DMS153 treated with DMSO at 0.1 percent for 48 hours (cell line): ENCODE data around the gene FNIP2.
"Not testable (repeated sequence)": the region's sequence is repeated elsewhere in the genome, so short reads cannot be mapped to it uniquely, and the experiment has no call there.

Experiments used
- DNase-seq: peaks from one replicate; lab custom pipeline; 2025; ENCODE audit not compliant: unreplicated experiment; lab: John Stamatoyannopoulos, UW

Gene FNIP2

DNA sequence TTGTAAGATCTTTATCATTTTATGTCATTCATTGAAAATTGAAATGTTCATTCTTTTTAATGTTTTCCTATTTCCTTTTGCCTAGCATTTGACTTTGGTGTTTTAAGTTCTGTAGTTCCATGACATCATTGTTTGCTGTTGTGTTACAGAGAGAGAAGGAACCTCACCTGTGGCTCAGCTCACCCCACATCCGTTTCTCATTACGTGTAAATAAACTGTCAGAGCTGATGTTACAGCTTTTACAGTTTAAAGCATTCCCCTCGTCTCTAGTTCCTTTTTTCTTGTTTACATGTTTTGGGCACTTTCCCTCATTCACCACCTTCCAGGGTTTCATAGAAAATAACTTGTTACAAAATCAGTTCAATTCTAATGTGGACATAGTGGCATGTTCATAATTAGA lies 137.2 kb downstream of the FNIP2 start:
- DNase-seq: no peak

DNA sequence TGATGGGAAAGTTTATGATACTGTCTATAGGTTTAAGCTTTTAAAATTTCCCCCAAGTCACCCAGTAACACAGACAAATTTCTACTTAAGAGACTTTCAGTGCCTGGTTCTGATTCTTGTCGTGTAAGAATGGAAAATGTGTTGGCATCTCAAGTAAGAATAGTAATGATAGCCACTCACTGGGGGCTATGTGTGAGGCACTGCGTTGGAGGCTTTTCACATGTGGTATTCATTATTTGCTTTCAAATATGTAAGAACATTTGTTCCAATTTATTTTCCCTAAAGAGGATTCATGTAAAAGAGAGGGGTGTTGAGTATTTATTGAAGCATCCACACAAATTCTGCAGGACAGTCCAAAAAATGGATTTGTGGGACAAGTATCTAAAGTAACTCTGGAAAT lies 143.6 kb downstream of the FNIP2 start:
- DNase-seq: no peak

DNA sequence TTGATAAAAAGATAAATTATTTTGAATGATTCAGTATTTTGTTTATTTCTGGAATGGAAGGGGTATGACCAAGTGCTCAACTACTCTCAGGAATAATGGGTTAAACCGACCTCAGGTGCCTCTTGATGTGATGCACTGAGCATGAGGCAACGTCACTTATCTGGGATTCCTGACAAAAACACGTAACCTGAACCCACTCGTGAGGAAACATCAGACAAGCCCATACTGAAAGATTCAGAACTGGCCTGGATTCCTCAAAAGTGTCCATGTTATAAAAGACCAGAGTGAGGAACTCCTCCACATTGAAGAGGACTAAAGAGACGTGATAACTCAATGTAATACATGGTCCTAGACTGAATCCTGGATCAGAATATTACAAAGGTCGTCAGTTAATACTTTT lies 144.0 kb downstream of the FNIP2 start:
- DNase-seq: no peak

DNA sequence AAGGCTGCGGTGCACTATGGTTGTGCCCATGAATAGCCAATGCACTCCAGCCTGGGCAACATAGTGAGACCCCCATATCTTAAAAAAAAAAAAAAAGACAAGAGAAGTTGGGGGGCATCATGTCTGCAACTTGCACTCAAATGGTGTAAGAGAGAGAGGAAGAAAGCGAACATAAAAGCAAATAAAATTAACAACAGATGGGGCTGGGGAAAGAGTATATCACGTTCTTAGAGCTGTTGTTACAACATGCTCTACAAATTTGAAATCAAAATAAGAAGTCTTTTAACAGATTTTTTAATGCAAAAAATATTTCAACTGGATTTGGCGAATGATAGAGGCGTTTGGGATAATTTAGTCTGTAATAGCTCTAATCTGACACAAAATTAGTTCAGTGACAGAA lies 144.9 kb downstream of the FNIP2 start:
- DNase-seq: no peak

DNA sequence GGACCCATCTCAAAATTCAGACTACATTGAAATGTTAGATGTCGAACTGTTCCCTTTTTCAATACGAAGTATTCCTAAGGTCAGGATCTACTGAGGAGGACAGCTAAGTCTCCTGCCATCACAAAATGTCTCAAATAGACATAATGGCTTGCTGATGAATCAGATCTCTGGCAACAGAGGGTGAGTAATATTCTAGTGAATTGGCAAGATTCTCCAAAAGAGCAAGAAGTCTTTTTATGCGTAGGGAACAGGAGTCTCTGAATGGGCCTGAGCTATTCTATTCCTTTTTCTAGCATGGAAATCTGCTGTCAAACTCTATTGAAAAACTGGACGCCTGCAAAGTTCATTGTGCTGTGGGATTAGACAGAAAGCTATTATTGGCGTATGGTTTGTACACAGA lies 145.4 kb downstream of the FNIP2 start:
- DNase-seq: no peak

DNA sequence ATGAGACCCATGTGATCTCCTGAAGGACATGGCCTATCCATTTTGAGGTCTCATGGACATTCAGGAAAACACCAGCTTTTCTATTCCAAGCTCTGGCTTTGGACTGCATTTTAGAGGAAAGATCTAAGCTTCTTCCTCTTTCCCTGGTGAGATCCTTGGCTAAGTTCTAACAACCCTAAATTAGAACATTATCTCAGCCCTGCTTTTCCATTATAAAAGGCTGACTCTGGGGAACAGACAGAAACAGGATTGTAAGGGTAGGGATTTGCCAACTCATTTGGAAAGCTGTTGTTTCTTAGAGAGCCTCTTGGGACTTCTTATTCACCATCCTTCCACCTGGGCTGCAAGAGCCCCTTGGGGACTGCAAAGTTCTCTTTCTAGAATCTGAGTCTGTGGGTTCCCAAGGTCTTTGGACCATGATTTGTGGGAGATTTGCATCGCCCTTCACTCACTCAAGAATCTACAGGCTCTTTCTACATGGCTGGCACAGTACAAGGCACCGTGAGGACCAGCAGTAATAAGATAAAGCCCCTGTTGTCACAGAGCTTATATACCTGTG lies 146.9 kb downstream of the FNIP2 start:
- no peak for DNase-seq

DNA sequence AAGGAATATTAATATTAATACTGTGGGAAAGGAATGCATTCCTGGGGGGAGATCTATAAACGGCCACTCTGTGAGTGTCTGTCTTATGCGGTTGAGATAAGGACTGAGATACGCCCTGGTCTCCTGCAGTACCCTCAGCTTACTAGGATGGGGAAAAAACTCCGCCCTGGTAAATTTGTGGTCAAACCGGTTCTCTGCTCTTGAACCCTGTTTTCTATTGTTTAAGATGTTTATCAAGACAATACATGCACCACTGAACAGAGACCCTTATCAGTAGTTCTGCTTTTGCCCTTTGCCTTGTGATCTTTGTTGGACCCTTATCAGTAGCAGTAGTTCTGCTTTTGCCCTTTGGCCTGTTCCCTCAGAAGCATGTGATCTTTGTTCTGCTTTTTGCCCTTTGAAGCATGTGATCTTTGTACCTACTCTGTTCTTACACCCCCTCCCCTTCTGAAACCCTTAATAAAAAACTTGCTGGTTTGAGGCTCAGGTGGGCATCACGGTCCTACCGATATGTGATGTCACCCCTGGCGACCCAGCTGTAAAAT lies 151.7 kb downstream of the FNIP2 start:
- not testable (repeated sequence) for DNase-seq

DNA sequence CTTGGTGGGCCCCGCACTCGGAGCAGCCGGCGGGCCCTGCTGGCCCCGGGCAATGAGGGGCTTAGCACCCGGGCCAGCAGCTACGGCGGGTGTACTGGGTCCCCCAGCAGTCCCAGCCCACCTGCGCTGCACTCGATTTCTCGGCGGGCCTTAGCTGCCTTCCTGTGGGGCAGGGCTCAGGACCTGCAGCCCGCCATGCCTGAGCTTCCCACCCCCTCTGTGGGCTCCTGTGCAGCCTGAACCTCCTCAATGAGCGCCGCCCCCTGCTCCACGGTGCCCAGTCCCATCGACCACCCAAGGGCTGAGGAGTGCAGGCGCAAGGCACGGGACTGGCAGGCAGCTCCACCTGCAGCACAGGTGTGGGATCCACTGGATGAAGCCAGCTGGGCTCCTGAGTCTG lies 158.9 kb downstream of the FNIP2 start:
- not testable (repeated sequence) for DNase-seq

DNA sequence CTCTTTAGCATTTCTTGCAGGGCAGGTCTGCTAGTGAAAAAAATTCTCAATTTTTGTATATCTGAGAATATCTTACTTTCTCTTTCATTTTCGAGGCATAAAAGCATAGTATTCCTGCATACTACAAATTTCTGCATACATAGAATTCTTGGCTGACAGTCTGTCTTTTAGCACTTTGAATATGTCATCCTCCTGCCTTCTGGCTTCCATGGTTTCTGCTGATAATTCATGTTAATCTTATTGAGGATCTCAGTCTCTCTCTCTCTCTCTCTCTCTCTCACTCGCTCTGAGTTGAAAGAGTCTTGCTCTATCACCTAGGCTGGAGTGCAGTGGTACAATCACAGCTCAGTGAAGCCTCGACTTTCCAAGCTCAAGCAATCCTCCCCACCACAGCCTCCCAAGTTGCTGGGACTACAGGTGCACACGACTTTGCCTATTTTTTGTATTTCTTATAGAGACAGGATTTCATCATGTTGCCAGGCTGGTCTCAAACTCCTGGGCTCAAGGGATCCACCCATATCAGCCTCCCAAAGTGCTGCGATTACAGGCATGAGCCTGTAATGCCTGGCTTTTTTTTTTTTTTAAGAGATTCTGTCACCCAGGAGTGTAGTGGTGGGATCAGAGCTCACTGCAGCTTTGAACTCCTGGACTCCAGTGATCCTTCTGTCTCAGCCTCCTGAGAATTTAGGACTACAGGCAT lies 161.3 kb downstream of the FNIP2 start:
- DNase-seq: no peak

DNA sequence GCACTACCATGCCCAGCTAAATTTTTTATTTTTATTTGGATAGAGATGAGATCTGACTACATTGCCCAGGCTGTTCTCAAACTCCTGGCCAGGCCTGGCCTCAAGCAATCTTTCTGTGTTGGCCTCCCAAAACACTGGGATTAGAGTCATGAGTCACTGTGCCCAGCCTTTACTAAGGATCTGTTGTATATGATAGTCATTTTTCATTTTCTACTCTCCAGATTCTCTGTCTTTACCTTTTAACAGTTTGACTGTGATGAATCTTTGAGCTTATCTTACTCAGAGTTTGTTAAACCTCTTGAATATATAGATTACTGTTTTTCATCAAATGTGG lies 161.8 kb downstream of the FNIP2 start:
- no peak for DNase-seq

DNA sequence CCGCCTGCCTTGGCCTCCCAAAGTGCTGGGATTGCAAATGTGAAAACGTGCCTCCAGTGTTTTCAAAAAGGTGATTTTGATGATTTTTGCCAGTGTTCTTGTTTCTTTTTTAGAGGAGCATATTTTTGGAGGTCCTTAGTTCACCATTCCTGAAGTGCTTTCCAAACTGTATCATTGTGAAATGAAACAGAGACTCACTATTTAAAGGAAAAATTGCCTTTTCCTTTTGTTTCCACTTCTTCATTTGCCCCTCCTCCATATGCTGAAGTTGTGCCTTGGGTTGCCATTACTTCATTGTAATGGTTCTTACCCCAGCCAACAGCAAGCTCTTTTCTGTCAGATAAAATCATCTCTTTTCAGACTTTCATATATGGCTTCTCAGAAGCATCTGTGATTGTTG lies 164.4 kb downstream of the FNIP2 start:
- DNase-seq: no peak

DNA sequence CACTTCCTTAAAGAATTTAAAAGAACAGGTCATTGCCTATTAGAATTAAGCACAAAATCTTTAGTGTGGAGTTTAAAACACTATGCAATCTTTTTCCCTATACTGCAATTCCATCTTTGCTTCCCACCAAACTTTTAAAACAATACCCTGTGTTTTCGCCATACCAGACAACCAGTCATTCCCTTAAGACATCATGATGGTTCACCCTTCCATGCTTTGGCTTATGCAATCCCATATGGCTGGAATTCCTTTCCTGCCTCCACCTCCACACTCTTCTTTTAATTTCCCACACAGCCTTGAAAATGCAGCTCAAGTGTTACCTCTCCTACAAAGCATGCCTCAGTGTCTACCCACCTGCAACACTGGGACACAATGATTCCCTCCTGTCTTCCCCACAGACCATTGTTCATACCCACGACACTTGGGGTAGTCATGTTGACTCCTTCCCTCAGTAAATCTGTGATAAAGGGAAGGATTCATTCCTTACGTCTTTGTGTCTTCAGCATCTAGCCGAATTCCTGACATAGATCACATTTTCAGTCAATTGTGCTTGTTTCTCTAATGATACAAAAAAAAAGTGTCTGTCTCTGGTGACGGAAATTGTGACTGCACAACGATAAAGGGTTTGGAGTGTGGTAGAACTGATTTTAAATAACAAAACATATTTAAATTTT lies 166.3 kb downstream of the FNIP2 start:
- DNase-seq: no peak

DNA sequence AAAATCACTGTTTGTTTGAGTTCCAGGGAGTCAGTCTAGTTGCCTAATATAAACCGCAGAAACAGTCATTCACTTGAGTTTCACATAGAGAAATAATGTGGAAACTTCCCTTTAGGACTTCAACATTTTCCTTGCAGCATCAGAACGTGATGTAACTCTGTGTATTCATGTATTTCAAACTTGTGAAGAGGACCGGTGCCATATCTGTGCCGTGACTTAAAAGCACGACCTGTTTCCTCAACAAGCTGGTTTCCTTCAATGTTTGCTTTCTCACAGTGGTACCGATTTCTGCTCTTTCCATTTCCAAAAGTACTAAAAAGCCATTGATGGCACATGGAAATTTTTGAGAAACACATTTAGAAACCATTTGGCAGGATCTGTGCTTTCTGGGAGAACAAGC lies 167.4 kb downstream of the FNIP2 start:
- no peak for DNase-seq

DNA sequence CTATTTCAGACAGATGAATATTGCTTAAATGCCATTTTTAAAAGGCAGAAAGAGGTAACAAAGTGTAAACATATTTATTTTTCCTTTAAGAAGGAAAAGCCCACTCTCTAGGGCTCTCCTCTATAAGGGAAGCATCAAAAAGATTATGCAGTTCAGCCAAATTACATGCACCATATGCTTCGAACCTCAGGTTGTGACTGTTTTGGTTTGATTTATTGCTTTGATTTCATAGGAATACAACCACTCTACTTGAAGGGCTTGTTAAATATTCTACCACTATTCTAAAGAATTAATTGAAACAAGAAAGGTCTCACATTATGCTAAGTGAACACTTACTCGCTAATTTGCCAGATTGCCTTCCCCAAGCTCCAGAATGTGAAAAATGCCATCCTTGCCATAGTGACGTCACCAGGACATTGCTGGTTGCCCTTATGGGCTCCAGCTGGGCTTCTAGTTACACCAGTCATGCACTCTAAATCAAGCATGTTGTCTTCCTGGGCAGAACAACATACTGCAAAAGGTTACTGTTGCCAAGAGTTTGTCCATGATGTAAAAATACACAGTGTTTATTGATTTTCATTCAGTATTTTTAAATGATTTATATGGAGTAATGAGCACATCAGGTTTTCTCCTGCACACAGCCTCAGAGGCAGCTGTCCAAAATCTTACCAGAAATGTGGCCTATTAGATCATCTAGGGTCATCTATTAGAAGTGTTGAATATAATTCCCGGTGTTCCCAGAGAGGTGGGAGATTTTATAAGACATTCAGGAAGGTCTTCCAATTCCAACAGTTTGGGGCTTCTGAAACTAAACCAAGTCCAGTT lies 169.6 kb downstream of the FNIP2 start:
- DNase-seq: no peak

DNA sequence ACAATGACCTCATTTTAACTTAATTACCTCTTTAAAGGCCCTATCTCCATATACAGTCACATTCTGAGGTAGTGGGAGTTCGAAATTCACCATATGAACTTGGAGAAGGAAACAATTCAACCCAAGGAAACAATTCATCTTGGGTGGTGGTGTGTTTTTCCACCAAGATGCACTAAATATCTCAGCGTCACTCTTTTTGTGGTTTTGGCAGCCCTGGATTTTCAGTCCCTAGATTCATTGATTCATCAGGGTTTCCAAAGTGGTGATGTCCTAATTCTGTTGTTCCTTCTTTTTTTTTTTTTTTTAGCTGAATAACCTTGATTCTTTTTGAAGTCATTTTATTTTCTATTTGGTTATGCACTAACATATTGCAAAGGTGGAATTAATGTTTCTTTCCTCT lies 171.4 kb downstream of the FNIP2 start:
- DNase-seq: no peak

DNA sequence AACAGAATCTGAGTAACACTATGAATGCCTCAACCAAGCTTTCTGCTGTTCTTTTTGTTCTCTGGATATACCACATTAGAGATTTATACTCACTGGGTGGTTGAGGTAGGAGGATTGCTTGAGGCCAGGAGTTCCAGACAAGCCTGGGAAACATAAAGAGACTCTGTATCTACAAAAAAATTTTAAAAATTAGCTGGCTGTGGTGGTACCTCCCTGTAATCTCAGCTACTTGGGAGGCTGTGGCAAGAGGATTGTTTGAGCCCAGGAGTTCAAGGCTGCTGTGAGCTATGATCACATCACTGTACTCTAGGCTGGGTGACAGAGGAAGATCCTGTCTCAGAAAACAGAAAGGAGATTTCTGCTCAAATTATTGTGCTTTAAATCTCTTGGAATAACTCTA lies 172.5 kb downstream of the FNIP2 start:
- no peak for DNase-seq

DNA sequence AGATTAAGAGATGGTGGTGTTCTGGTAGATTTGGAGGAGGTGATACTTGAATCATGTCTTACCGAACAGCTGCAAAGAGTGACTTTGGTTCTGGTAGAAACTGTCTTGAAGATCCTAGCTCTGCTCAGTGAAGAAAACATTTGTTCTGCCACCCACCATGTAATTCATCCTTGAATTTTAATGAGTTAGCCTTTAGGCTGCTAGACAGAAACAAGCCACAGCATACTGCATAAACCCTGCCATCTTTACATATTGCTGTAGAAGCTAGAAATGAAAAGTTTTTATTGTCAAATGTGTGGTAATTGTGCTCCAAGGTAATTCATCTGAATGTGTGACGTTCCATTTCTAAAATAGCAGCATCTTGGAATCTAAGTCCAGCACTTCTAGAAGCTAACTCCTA lies 173.1 kb downstream of the FNIP2 start:
- no peak for DNase-seq

DNA sequence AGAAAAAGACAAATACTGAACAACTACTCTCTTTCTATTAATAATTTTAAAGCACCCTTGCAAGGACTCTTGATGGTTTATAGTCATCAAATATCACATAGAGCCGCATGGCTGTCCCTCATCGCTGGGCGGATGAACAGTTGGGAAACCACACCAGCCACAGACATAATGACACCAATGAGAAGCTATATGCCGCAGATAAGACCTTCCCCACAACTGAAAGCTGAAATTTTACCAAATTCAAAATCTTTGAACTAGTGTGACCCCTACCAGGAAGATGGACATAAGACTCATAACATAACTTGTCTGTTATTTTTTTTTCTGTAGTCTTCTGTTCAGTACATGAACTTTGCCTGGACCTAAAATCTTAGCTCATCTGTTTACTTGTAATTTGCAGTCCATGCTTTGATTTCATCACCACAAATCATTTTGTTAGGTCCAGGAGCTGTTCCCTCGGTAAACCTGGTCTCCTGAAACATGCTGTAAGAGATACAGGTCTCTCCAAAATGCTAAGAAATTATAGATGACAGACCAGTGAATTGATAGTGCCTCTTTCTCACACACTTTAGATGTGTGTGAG lies 176.8 kb downstream of the FNIP2 start:
- no peak for DNase-seq

DNA sequence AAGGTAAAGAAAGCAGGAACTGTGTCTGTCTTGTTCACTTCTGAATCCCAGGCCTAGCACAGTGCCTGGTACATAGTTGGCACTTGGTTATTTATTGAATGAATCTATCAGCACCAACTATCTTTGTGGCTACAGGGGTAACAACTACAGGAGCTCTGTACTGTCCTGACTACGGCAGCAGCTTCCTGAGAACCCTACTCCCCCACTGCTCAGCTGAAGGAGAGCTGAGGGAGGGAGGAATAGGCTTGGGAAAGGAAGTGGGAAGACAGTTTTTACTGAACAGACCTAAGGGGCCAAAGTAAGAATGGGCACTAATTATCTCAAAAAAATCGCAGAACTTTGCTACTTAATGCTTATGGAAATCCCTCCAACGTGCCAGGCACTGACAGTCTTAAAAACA lies 178.0 kb downstream of the FNIP2 start:
- DNase-seq: no peak

DNA sequence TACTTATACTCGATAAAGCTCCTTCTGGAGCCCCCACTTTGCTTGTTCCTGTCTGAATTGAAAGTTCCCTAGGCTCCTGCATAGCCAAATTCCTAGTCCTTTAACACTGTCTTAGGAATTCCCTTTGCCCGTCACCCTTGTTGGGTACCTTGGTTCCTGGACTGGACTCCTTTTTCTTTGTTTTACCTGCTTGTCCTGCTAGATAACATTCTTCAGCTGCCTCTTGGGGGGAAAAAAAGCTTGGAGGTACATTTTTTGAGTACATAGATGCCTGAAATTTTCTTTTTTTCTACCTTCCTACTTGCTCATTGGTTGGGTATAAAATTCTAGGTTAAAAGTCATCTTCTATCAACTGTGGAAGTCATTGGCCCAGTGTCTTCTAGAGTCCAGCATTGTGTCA lies 179.2 kb downstream of the FNIP2 start:
- no peak for DNase-seq

DNA sequence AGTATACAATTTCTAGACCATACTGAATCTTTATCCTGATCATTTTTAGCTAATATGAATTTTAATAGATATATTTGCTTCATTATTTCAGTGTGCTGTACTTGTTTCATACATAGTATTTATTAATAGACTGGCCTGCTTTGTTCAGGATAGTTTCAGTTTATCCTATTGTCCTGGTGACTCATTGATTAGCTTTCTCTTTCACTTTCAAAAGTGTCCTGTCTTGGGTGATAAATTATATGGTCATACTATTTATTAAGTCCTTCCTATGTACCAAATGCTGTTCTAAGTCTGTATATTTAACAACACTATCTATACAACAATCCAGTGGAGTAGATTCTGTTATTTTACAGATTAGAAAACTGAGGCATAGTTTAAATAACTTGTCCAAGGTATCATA lies 180.3 kb downstream of the FNIP2 start:
- no peak for DNase-seq
